Upper lobe of left lung (tissue), 4 donors: ENCODE measurements around the gene PEA15.

Source experiments
- CTCF ChIP-seq, 6 experiments: fragments of 450-650 bp in 4 of 6; fragments of 200-600 bp in 2 of 6; sonication (generic) in 2 of 6; IDR thresholded peaks; one replicate each; pipeline ENCODE4 v1.5.1; 2016 to 2019; ENCODE audit warnings: antibody characterized with exemption in 6 of 6
- POLR2A ChIP-seq, 4 donors: fragments of 450-650 bp; IDR thresholded peaks; one replicate each; pipeline ENCODE4 v1.5.1; 2016 to 2017; ENCODE audit warnings: antibody characterized with exemption in 4 of 4, mild to moderate bottlenecking in 2 of 4
- POLR2AphosphoS5 ChIP-seq, 2 donors: sonication (generic); formaldehyde crosslinking; IDR thresholded peaks; one replicate each; pipeline ENCODE4 v1.5.1; 2017; ENCODE audit warnings: antibody characterized with exemption in 2 of 2

- TF ChIP-seq POLR2A (IDR thresholded peaks at IDR 0.05) (no peak), POLR2AphosphoS5 (IDR thresholded peaks at IDR 0.05) (no peak), CTCF (IDR thresholded peaks at IDR 0.05) (no peak)
These were observed 59.7 kb downstream of the PEA15 start for GRCh38 chr1:160264795-160265307.
